ENCODE measurements around the gene TAF3.

GRCh38 chr10:7862121-7862514 is 43.8 kb downstream of the TAF3 start:
- TF ChIP-seq CTCF (IDR thresholded peaks at IDR 0.05; ENCODE audit: insufficient read depth, low read length, poor library complexity, severe bottlenecking) (no peak), EZH2phosphoT487 (conservative IDR thresholded peaks at IDR 0.05; ENCODE audit: low read length) (no peak)

Data from SU-DHL-6 (cell line).